Peyer's patch (tissue), 4 donors: Measurements from ENCODE around the gene GNAI3. TPM values are rescaled to one million over a fixed set of nuclear protein-coding genes. Genes with fewer than 3 reads are reported as not detected.

Experiments used
- DNase-seq, 3 donors: peaks; one replicate each; pipeline ENCODE4 v3.0.0-alpha.2; 2017 to 2019
- H3K27ac ChIP-seq, 4 donors: fragments of 200-600 bp; sonication (generic); one replicate each; pipeline ENCODE4 v1.5.1; 2016 to 2019
- H3K27me3 ChIP-seq, 2 donors: fragments of 200-600 bp; sonication (generic); one replicate each; pipeline ENCODE4 v1.5.1; 2019
- H3K36me3 ChIP-seq, 3 donors: fragments of 200-600 bp; sonication (generic); one replicate each; pipeline ENCODE4 v1.5.1; 2016 to 2019
- H3K4me1 ChIP-seq, 4 donors: fragments of 200-600 bp; sonication (generic); one replicate each; pipeline ENCODE4 v1.5.1; 2016 to 2019
- H3K4me3 ChIP-seq, 4 donors: fragments of 200-600 bp; sonication (generic); 1 replicate in 3 of 4; 2 replicates in 1 of 4; pipeline ENCODE4 v1.5.1; 2016 to 2019; ENCODE audit warnings: mild to moderate bottlenecking in 1 of 4
- H3K9me3 ChIP-seq, 4 donors: fragments of 200-600 bp; sonication (generic); one replicate each; pipeline ENCODE4 v1.5.1; 2016 to 2019; ENCODE audit warnings: mild to moderate bottlenecking in 1 of 4
- POLR2A ChIP-seq, 2 donors: fragments of 450-650 bp; IDR thresholded peaks; one replicate each; pipeline ENCODE4 v1.5.1; 2017; ENCODE audit warnings: antibody characterized with exemption in 2 of 2, mild to moderate bottlenecking in 2 of 2, moderate library complexity in 2 of 2
- small RNA-seq, 2 donors: library from RNA; depleted of rRNA; stranded (forward); fragments of <200 nt; gene quantifications; one replicate each; pipeline ENCODE3, GENCODE V24; 2016
- total RNA-seq, 4 donors: library from RNA; depleted of rRNA; stranded (reverse); fragments of >200 nt; gene quantifications; one replicate each; pipeline ENCODE4 v1.1.0, GENCODE V29; 2016
- TF ChIP-seq, protein P1 (sequence below), 6 experiments: fragments of 450-650 bp in 4 of 6; fragments of 200-600 bp in 2 of 6; sonication (generic) in 1 of 6; IDR thresholded peaks; one replicate each; pipeline ENCODE4 v1.5.1; 2017 to 2019; ENCODE audit warnings: antibody characterized with exemption in 6 of 6, mild to moderate bottlenecking in 3 of 6, moderate library complexity in 1 of 6

The GNAI3 gene
- total RNA-seq, 4 donors from 2014 or later = 4.1 to 6.8 (median 5.8) TPM

DNA sequence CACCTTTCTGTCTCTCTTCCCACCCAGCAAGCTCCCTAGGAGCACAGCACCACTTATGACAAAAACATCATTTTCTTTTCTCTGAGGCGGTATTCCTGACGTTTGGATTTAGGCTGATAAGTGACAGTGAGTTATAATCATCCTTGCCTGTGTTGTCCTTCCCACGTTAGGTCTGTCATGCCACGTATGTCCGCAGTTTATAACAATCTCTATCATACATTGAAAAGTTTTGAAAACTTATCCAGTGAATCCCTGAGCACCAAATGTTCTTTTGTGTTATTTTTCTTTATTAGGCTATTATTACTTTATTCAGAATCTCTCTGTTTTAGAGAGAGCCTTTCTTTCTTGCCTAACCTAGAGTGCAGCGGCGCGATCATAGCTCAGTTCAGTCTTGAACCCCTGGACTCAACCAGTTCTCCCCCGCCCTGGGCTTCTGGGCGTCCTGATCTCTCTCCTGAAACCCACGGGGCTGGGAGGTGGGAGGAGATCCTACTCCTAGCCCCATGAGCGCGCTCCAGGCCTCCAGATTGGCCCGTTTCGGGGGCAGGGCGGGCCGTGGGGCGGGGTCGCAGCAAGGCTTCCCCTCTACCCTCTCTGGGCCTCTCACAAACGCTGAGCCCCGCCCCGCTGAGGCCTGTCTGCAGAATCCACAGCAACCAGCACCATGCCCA lies 119.2 kb downstream of the GNAI3 start, which contains the start of gene GSTM2:
Gene GSTM2 (plus strand): TSS at position 606 of the 671 bp plus-strand sequence. CDS start 59 bp downstream, at position 665.
- Histone ChIP-seq H3K36me3 (no peaks in the 10 kb centered on the region), H3K4me1 (peaks cover 0 to 14% (median 2%) of the 10 kb centered on the region in 4 donors), H3K9me3 (no peaks in the 10 kb centered on the region), H3K27me3 (no peaks in the 10 kb centered on the region), H3K27ac (peak within 1 kb of the TSS; percentile 7 to 62 (median 57)), H3K4me3 (peak within 1 kb of the TSS; percentile 36 to 59 (median 54))
- no peak for TF ChIP-seq POLR2A (IDR thresholded peaks at IDR 0.05)
- TF ChIP-seq, protein P1, sequence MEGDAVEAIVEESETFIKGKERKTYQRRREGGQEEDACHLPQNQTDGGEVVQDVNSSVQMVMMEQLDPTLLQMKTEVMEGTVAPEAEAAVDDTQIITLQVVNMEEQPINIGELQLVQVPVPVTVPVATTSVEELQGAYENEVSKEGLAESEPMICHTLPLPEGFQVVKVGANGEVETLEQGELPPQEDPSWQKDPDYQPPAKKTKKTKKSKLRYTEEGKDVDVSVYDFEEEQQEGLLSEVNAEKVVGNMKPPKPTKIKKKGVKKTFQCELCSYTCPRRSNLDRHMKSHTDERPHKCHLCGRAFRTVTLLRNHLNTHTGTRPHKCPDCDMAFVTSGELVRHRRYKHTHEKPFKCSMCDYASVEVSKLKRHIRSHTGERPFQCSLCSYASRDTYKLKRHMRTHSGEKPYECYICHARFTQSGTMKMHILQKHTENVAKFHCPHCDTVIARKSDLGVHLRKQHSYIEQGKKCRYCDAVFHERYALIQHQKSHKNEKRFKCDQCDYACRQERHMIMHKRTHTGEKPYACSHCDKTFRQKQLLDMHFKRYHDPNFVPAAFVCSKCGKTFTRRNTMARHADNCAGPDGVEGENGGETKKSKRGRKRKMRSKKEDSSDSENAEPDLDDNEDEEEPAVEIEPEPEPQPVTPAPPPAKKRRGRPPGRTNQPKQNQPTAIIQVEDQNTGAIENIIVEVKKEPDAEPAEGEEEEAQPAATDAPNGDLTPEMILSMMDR (IDR thresholded peaks at IDR 0.05) = no peak
- DNase-seq = peak; percentile 82 to 95 (median 89)

Small RNA genes within 50 kb of the gene (small RNA-seq; reads per million reads assigned to genes)
- 0 reads per million in 2 donors for gene RNU6V

Other genes with a start within 250 kb of the GNAI3 start
- gene MYBPHL, start 241.6 kb upstream of the GNAI3 start, total RNA-seq = not detected
- 100 to 1,000 TPM in 2 of 4 donors, 10 to 100 TPM in 2; 24.8 to 124 (median 96.0) TPM for gene SORT1, start 150.7 kb upstream of the GNAI3 start, total RNA-seq
- gene PSMA5, start 122.2 kb upstream of the GNAI3 start, total RNA-seq = 10 to 100 TPM; 29.7 to 69.3 (median 50.4) TPM
- under 1 TPM in 1 of 4 donors, not detected in 3; 0.67 TPM for gene SYPL2, start 82.1 kb upstream of the GNAI3 start, total RNA-seq
- gene ATXN7L2, start 64.7 kb upstream of the GNAI3 start, total RNA-seq = 10 to 100 TPM in 1 of 4 donors, 1 to 10 TPM in 3; 2.3 to 12.7 (median 7.3) TPM
- gene CYB561D1, start 54.5 kb upstream of the GNAI3 start, total RNA-seq = 10 to 100 TPM in 3 of 4 donors, 1 to 10 TPM in 1; 1.7 to 24.0 (median 20.9) TPM
- gene AMIGO1, start 38.9 kb upstream of the GNAI3 start, total RNA-seq = 1 to 10 TPM; 2.5 to 7.4 (median 5.0) TPM
- gene GPR61, start 8.7 kb upstream of the GNAI3 start, total RNA-seq = under 1 TPM in 1 of 4 donors, not detected in 3; 0.40 TPM
- gene GNAT2, start 71.0 kb downstream of the GNAI3 start, total RNA-seq = not detected
- 100 to 1,000 TPM in 3 of 4 donors, 10 to 100 TPM in 1; 48.3 to 158 (median 110) TPM for gene AMPD2, start 71.2 kb downstream of the GNAI3 start, total RNA-seq
- 100 to 1,000 TPM in 3 of 4 donors, 10 to 100 TPM in 1; 76.7 to 276 (median 228) TPM for gene GSTM4, start 107.5 kb downstream of the GNAI3 start, total RNA-seq
- gene GSTM2, start 119.4 kb downstream of the GNAI3 start, total RNA-seq = 100 to 1,000 TPM in 2 of 4 donors, 10 to 100 TPM in 2; 38.5 to 242 (median 116) TPM
- gene GSTM1, start 139.2 kb downstream of the GNAI3 start, total RNA-seq = 10 to 100 TPM in 1 of 4 donors, not detected in 3; 93.7 TPM
- 1 to 10 TPM in 2 of 4 donors, under 1 TPM in 1, not detected in 1; 0.85 to 5.0 (median 2.0) TPM for gene GSTM5, start 163.6 kb downstream of the GNAI3 start, total RNA-seq
- 10 to 100 TPM; 16.3 to 72.6 (median 32.4) TPM for gene GSTM3, start 192.4 kb downstream of the GNAI3 start, total RNA-seq
- 100 to 1,000 TPM; 263 to 745 (median 649) TPM for gene EPS8L3, start 215.3 kb downstream of the GNAI3 start, total RNA-seq